ENCODE measurements around the gene RNF186. TPM values are rescaled to one million over a fixed set of nuclear protein-coding genes. Genes with fewer than 3 reads are reported as not detected.

Gene RNF186
- total RNA-seq, 1 donor from 2014 or later = not detected

- Mint-ChIP-seq H3K36me3 (ENCODE audit: unreplicated experiment) (no peaks in the 10 kb centered on the region), H3K27me3 (ENCODE audit: unreplicated experiment) (no peaks in the 10 kb centered on the region), H3K27ac (ENCODE audit: unreplicated experiment) (no peak overlapping the region), H3K4me3 (ENCODE audit: unreplicated experiment) (no peak overlapping the region), H3K4me1 (ENCODE audit: low read depth, unreplicated experiment) (no peaks in the 10 kb centered on the region), H3K9me3 (ENCODE audit: unreplicated experiment) (peaks cover 3% of the 10 kb centered on the region)
- DNase-seq = no peak
- TF ChIP-seq CTCF (IDR thresholded peaks at IDR 0.05; ENCODE audit: partially characterized antibody, unreplicated experiment) = no peak
Observed at GRCh38 chr1:19844731-19845495, 29.8 kb upstream of the RNF186 start.

- DNase-seq = no peak
- H3K27ac Mint-ChIP-seq (ENCODE audit: unreplicated experiment) = no peak overlapping the region
- no peaks in the 10 kb centered on the region for H3K4me1 Mint-ChIP-seq (ENCODE audit: low read depth, unreplicated experiment)
- H3K36me3 Mint-ChIP-seq (ENCODE audit: unreplicated experiment) = no peaks in the 10 kb centered on the region
- H3K4me3 Mint-ChIP-seq (ENCODE audit: unreplicated experiment) = no peak overlapping the region
- no peaks in the 10 kb centered on the region for H3K27me3 Mint-ChIP-seq (ENCODE audit: unreplicated experiment)
- no peak for TF ChIP-seq CTCF (IDR thresholded peaks at IDR 0.05; ENCODE audit: partially characterized antibody, unreplicated experiment)
- peaks cover 3% of the 10 kb centered on the region for H3K9me3 Mint-ChIP-seq (ENCODE audit: unreplicated experiment)
Observed at GRCh38 chr1:19840228-19840627, 25.1 kb upstream of the RNF186 start.

- no peaks in the 10 kb centered on the region for H3K4me1 Mint-ChIP-seq (ENCODE audit: low read depth, unreplicated experiment)
- TF ChIP-seq CTCF (IDR thresholded peaks at IDR 0.05; ENCODE audit: partially characterized antibody, unreplicated experiment) = no peak
Observed at GRCh38 chr1:19837866-19838265, 22.8 kb upstream of the RNF186 start.

GRCh38 chr1:19835578-19835977, 20.5 kb upstream of the RNF186 start:
- H3K4me1 Mint-ChIP-seq (ENCODE audit: low read depth, unreplicated experiment) = no peaks in the 10 kb centered on the region
- no peak overlapping the region for H3K4me3 Mint-ChIP-seq (ENCODE audit: unreplicated experiment)
- H3K27ac Mint-ChIP-seq (ENCODE audit: unreplicated experiment) = no peak overlapping the region
- H3K36me3 Mint-ChIP-seq (ENCODE audit: unreplicated experiment) = no peaks in the 10 kb centered on the region
- no peak for DNase-seq
- TF ChIP-seq CTCF (IDR thresholded peaks at IDR 0.05; ENCODE audit: partially characterized antibody, unreplicated experiment) = no peak
- H3K9me3 Mint-ChIP-seq (ENCODE audit: unreplicated experiment) = no peaks in the 10 kb centered on the region
- no peaks in the 10 kb centered on the region for H3K27me3 Mint-ChIP-seq (ENCODE audit: unreplicated experiment)

More at GRCh38 chr1:19837866-19838265, 22.8 kb upstream of the RNF186 start:
- Mint-ChIP-seq H3K27ac (ENCODE audit: unreplicated experiment) (no peak overlapping the region), H3K27me3 (ENCODE audit: unreplicated experiment) (no peaks in the 10 kb centered on the region), H3K4me3 (ENCODE audit: unreplicated experiment) (no peak overlapping the region), H3K36me3 (ENCODE audit: unreplicated experiment) (no peaks in the 10 kb centered on the region), H3K9me3 (ENCODE audit: unreplicated experiment) (no peaks in the 10 kb centered on the region)
- DNase-seq = no peak

- no peak overlapping the region for H3K27ac Mint-ChIP-seq (ENCODE audit: unreplicated experiment)
- H3K9me3 Mint-ChIP-seq (ENCODE audit: unreplicated experiment) = no peaks in the 10 kb centered on the region
- H3K36me3 Mint-ChIP-seq (ENCODE audit: unreplicated experiment) = no peaks in the 10 kb centered on the region
- TF ChIP-seq CTCF (IDR thresholded peaks at IDR 0.05; ENCODE audit: partially characterized antibody, unreplicated experiment) = no peak
- no peak overlapping the region for H3K4me3 Mint-ChIP-seq (ENCODE audit: unreplicated experiment)
- no peak for DNase-seq
- no peaks in the 10 kb centered on the region for H3K27me3 Mint-ChIP-seq (ENCODE audit: unreplicated experiment)
- H3K4me1 Mint-ChIP-seq (ENCODE audit: low read depth, unreplicated experiment) = no peaks in the 10 kb centered on the region
Observed at GRCh38 chr1:19831441-19831840, 16.4 kb upstream of the RNF186 start.
